ENCODE results near the gene RXFP2.

The RXFP2 gene

DNA sequence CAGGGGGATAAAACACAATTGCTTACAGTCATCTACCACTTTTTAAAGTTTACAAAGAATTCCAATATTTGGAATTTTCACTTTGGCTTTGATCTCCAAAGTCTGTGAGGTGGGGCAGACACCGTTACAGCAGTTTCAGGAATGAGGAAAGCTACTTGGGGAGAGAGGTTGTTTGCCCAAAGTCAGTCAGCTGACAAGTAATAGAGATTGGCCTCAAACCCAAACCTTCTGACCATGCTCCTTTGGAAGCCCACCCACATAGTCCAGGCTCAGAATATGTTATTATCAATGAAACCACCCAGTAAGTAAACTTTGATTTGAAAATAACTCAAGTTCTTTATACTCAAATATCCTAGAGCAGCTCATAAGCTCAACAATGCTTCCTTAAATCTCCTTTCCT, 29.0 kb downstream of the RXFP2 start:
- DNase-seq: no peak

DNA sequence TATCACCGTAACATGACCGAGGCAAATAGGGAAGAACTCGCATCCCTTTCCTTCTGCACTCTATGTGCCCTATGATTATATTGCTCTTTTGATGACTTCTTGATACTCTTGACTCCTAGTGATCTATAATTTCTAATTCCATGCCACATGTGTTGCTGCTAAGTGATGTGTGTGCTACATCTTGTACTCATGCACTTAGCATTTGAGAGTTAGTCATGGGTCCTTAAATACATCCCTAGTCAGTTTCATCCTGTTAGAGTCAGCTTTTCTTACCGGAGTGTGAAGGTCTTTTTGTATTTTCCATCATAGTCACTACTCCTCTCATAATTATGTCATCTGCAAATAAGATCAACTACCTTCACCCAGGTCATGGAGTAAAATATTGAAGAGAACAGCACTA, 30.2 kb downstream of the RXFP2 start:
- DNase-seq: no peak

DNA sequence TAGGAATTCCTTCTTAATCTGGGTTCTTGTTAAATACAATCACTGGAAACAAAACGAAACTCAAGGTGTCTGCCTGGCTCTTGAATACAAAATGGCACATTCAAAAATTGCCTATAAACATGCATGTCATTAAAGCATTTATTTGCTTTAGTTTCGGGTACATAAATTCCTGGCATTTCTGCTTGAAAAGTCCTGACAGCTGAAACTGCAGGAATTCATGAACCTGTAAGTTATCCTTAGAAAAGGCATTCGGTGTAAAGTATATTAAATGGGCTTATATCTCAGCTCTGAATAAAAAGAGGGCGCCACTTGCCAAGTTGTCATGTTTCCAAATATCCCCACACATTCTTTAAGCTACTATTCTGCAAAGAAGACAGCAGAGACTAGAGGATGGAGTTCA, 32.9 kb downstream of the RXFP2 start:
- DNase-seq: no peak

GRCh38 chr13:31773538-31773937, 34.2 kb downstream of the RXFP2 start:
- DNase-seq: no peak

- DNase-seq: no peak
These were observed 34.9 kb downstream of the RXFP2 start for GRCh38 chr13:31774186-31774750.

DNA sequence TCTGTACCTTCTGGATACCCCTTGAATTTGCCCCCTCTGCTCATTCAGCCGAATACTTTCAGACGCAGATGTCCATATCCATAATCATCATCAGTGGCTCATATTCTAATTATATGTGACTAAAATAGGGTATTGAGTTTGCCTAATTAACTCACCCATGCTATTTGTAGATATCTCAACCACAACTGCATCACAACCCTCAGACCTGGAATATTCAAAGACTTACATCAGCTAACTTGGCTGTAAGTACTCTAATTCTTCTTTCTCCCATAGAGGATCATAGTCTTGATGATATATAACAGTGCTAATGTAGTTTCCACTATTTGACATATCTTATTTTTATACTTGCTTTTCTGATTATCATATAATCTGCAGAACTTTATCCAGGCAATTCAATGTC, 35.8 kb downstream of the RXFP2 start:
- DNase-seq: no peak

GRCh38 chr13:31775686-31776085, 36.4 kb downstream of the RXFP2 start:
- DNase-seq: no peak

DNA sequence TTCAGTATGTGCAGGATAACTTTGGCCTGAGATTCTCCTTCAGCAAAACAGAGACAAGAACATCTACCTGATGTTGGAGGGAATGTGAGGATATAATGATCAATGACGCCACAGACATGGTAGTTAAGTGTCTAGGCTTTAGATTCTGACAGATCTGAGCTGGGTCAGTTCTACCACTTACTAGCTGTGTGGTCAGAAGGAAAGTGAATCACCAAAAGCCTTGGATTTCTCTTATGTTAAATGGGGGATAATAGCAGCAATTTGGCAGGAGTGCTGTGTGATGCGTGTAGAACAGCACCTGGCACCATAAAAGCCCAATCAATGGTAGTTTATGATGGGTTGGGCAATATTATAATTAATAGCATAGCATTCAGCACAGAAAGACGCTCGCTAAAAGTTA, 41.7 kb downstream of the RXFP2 start:
- DNase-seq: no peak

- no peak for DNase-seq
These were observed 46.7 kb downstream of the RXFP2 start for GRCh38 chr13:31786011-31786410.

DNA sequence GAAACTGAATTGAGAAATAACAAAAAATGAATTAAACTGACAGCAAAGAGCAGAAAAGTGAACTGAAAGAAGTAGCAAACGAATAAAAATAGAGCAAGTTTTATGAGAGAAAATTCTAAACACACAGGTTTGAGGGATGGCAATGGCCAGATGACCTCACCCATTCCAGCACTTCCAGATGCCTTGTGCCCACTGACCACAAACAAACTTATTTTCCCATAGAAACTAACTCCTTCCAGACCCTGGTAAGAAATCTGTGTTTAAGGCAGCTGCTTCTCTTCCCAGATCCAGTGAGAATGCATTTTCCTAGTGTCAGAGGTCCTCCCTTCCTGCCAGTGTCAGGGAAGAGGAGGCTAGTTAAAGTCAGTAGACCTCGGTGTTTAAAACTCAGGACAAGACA, 51.7 kb downstream of the RXFP2 start:
- no peak for DNase-seq

DNA sequence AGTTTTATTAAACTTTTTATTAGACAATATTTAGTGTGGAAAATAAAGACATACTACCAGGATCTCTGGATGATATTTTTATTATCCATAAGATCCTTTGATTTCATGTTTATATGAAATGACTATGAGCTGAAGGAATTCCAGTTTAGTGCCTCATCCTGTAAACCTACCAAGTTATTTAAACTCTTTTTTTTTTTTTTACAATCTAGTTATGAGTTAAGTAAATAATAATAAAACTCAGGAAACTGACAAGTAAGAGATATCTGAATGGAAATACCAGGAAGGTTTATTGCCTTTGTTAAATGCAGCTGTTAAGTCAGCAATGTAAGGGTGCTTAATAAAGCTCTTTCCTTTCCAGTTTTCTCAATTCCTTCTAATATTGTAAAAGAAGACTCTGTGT, 53.9 kb downstream of the RXFP2 start:
- DNase-seq: no peak

DNA sequence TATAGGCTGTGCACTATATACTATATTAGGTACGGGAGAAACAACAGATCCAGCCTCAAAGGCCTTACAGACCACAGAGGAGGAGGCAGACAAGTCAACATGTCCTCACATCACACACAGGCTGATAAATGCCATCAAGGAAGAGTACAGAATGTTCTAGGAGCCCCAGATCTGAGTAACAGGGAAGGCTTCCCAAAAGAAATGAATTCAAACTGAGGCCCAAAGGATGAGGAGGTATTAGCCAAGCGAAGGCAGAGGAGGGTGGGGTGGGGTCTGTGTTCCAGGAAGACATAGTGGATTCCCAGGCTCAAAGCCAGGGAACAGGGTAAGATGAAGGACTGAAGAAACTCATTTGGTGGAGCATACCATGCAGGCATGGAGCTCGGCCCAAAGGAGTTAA, 55.1 kb downstream of the RXFP2 start:
- no peak for DNase-seq

DNA sequence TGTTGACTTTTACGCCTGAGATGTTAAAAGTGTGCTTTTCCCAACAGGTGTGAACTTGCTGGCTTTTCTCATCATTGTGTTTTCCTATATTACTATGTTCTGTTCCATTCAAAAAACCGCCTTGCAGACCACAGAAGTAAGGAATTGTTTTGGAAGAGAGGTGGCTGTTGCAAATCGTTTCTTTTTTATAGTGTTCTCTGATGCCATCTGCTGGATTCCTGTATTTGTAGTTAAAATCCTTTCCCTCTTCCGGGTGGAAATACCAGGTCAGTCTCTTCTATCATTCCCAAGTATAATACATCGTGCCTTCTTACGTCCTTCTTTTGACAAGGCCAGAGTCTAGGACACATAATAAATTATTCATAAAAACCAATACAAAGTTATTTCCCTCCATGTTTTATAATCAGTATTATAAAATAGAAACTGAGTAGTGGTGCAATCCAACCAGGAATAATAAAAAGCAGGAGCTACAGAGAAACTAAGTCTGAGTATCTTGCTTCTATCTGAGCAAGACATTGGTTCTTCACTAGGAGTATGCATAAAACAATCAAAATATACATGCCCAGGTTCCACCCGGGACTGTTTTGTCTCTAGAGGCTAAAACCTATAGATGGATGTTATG, 57.9 kb downstream of the RXFP2 start:
- no peak for DNase-seq

DNA sequence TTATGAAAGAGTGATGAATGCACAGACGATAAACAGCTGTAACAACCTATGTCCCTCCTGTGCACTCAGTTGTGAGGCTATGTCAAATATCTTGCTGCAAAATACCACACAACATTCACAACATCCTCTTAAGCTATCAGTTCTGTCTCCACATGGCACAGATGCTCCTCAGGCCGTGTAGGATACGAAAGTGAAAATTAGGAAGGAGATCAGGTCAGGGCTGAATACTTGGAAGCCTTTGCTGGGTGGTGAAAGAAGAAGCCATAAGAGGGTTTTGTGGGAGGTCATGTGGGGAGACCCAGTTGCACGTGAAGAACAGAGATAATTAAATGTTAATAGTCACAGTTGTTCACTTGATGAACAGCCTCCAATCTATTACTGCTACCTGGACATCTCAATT, 58.9 kb downstream of the RXFP2 start:
- no peak for DNase-seq

GRCh38 chr13:31801088-31801487, 61.8 kb downstream of the RXFP2 start:
- DNase-seq: no peak

DNA sequence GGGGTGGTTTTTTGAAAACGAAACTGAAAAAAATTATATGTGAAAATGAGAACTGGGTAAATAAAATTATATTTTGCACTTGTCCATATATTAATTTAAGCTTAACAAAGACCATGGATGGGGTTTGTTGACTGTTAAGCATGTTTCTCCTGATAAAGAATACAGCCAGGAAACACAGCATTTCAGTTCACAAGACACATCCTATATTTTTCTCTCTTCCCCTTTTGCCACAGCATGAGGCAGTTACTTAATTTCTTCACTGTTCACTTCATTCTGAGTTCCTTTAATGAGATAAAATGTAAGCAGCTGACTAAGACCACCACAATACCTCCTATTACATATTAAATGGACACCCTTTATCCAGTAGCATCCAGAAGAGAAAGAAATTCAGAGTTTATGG, 64.0 kb downstream of the RXFP2 start:
- DNase-seq: no peak

DNA sequence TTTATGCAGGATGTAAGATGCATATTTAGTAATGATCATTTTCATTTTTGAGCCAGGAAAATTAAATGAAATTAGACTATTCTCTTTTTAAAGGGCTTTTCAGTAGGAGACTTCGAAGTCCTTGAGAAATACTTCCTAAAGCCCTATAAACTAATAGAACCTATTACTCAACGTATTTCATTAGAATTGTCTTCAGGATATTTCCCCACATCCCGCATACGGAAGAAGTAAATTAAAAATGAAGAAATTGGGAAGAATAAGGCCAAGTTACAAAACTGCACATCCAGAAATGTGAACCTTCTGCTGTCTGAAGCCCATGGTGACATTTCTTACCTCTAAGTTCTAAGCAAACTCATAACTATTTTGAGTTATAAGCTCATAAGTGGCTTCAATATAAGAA, 66.5 kb downstream of the RXFP2 start:
- no peak for DNase-seq

- no peak for DNase-seq
These were observed 67.8 kb downstream of the RXFP2 start for GRCh38 chr13:31807090-31807541.

GRCh38 chr13:31814536-31814935, 75.2 kb downstream of the RXFP2 start:
- DNase-seq: no peak

DNA sequence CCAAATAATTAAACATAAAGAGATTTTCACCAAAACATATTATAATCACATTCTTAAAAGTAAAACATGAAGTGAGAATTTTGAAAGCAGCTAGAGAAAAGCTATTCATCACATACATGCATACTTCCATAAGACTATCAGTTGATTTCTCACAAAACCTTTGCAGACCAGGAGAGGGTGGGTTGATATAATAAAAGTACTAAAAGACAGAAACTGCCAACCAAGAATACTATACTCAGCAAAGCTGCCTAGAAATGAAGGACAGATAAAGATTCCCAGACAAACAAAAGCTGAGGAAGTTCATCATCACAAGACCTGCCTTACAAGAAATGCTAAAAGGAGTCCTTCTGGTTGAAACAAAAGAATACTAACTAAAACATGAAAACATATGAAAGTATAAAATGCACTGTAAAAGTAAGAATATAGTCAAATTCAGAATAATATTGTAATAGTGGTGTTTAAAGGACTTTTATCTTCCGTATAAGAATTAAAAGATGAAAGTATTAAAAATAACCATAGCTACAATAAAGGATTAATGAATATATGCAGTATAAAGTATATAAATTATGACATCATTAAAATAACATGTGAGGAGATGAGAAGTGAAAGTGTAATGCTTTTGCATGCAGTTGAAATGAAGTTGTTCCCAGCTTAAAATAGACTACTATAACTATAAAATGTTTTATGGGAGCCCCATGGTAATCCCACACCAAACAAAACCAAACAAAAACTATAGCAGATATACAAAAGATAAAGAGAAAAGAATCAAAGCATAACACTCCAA, 76.2 kb downstream of the RXFP2 start:
- DNase-seq: no peak

DNA sequence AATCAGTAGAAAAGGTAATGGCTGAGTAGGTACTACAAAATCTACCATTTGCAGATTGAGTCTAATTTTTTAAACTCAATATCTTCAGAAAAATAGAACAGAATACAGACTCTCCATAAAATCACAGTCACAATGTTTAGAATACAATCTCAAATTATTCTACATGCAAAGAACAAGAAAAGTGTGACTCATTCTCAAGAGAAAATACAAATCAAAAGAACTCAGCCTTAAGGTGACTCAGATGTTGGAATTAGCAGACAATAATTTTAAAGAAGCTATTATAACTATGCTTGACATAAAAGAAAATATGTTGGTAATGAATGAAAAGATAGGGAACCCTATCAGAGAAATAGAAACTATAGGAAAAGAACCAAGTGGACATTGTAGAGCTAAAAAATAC, 78.9 kb downstream of the RXFP2 start:
- DNase-seq: no peak

DNA sequence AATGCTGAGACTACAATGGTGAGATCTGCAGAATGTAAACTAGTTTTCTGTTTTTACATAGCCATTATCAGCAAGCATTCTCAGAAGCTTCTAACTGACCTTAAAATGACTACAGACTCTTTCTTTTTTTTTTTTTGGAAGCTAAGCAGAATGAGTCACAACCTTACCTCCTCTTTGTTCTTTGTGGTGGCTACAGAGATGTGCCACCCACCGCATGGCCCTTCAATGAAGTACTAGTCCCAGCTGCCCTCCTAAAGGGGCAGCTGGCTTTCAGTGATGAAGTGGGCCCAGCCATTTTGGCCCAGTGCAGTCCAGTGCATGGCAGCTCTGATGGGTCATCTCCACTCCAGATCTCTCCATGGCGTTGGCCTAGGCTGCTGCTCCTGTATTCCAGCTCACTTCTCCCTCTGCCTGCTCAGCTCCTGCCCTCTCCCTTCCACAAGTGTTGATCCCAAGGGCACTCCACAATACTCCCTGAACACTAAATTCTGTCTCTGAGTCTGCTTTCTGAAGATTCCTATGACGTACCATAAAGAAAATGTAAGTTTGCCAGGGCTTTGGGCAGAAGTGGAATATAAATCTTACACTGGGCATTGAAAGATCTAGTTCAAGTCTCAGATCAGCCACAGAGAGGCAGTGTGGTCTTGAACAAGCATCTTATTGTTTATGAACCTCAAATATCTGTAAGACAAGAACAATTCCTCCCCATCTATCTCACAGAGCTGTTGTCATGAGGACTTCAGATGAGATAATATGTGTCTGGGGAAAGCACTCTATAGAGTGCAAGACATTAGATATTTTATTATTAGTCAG, 85.6 kb downstream of the RXFP2 start:
- DNase-seq: no peak

DNA sequence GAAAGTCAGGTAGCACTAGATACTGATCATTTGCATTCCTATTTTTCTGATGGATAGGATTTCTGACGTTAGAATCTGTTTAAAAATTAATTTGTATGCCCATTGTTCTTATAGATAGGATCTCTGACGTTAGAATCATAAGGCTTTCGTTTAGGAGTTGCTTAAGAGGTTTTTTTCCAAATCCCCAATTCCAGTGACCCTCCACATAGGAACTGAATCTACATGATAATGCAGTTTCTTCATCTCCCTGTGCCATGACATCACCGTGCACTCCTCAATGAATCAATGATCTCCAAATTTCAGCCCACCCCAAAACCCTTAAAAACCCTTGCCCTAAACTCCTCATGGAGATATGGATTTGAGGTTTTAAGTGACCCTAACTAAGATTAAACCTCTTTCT, 87.2 kb downstream of the RXFP2 start:
- DNase-seq: no peak

GRCh38 chr13:31827707-31828106, 88.4 kb downstream of the RXFP2 start:
- no peak for DNase-seq

Measured in DMS153 (cell line).